Measurements from ENCODE around the gene LSM11.

GRCh38 chr5:157731272-157732129 is 12.0 kb upstream of the LSM11 start, which contains the start of gene THG1L:
- TF ChIP-seq CTCF (IDR thresholded peaks at IDR 0.05): no peak
- TF ChIP-seq POLR2A (IDR thresholded peaks at IDR 0.05): peak in 1 of 2 donors; percentile 50
